H9 (cell line): ENCODE measurements around the gene EPB41L2. TPM values are rescaled to one million over a fixed set of nuclear protein-coding genes. Genes with fewer than 3 reads are reported as not detected.
A peak's percentile ranks its signal among the peaks of the same experiment; 100 is the strongest.

Experiments used
- DNase-seq: peaks from one replicate; pipeline ENCODE4 v3.0.0-alpha.2; 2017
- H2AFZ ChIP-seq: one replicate; pipeline ENCODE4 v1.6.1; 2013; ENCODE audit warnings: mild to moderate bottlenecking, low read length, control low read depth, moderate library complexity
- H2AK5ac ChIP-seq: 2 replicates; pipeline ENCODE4 v1.6.1; 2013; ENCODE audit warnings: low read length, control low read depth, mixed read lengths; ENCODE audit not compliant: insufficient read length
- H2BK120ac ChIP-seq: one replicate; pipeline ENCODE4 v1.6.1; 2013; ENCODE audit warnings: low read depth, mild to moderate bottlenecking, low read length, control low read depth, inconsistent platforms; ENCODE audit not compliant: poor library complexity, severe bottlenecking
- H2BK12ac ChIP-seq: 2 replicates; pipeline ENCODE4 v1.6.1; 2013; ENCODE audit warnings: low read length, control low read depth, mixed read lengths, low read depth; ENCODE audit not compliant: insufficient read length
- H2BK15ac ChIP-seq: 2 replicates; pipeline ENCODE4 v1.6.1; 2013; ENCODE audit warnings: low read depth, low read length, control low read depth
- H2BK20ac ChIP-seq: one replicate; pipeline ENCODE4 v1.6.1; 2013; ENCODE audit warnings: low read depth, mild to moderate bottlenecking, low read length, control low read depth, inconsistent platforms; ENCODE audit not compliant: poor library complexity, severe bottlenecking
- H2BK5ac ChIP-seq: 2 replicates; pipeline ENCODE4 v1.6.1; 2013; ENCODE audit warnings: low read length, control low read depth, mixed read lengths; ENCODE audit not compliant: insufficient read length
- H3K14ac ChIP-seq: 2 replicates; pipeline ENCODE4 v1.6.1; 2013; ENCODE audit warnings: low read length, control low read depth; ENCODE audit not compliant: insufficient read depth
- H3K18ac ChIP-seq: 2 replicates; pipeline ENCODE4 v1.6.1; 2013; ENCODE audit warnings: low read depth, mild to moderate bottlenecking, mixed read lengths, low read length, control low read depth; ENCODE audit not compliant: insufficient read length
- H3K23ac ChIP-seq: 2 replicates; pipeline ENCODE4 v1.6.1; 2013; ENCODE audit warnings: low read length, control low read depth, mixed read lengths, low read depth; ENCODE audit not compliant: insufficient read length
- H3K23me2 ChIP-seq: 2 replicates; pipeline ENCODE4 v1.6.1; 2013; ENCODE audit warnings: low read depth, mild to moderate bottlenecking, mixed read lengths, low read length, control low read depth; ENCODE audit not compliant: insufficient read length, poor library complexity, severe bottlenecking
- H3K27ac ChIP-seq: 2 replicates; pipeline ENCODE4 v1.5.1; 2013; ENCODE audit warnings: low read length, control low read depth, mixed read lengths, low read depth; ENCODE audit not compliant: insufficient read length
- H3K27me3 ChIP-seq: 2 replicates; pipeline ENCODE4 v1.6.1; 2013; ENCODE audit warnings: low read length, control low read depth, inconsistent platforms; ENCODE audit not compliant: insufficient read depth
- H3K4ac ChIP-seq: 2 replicates; pipeline ENCODE4 v1.6.1; 2013; ENCODE audit warnings: low read depth, mild to moderate bottlenecking, control low read depth, inconsistent platforms, low read length, moderate library complexity
- H3K4me1 ChIP-seq: 2 replicates; pipeline ENCODE4 v1.6.1; 2013; ENCODE audit warnings: low read length, control low read depth, inconsistent platforms; ENCODE audit not compliant: insufficient read depth
- H3K4me2 ChIP-seq: 2 replicates; pipeline ENCODE4 v1.6.1; 2013; ENCODE audit warnings: low read length, control low read depth, mixed read lengths; ENCODE audit not compliant: insufficient read length, insufficient read depth
- H3K56ac ChIP-seq: 2 replicates; pipeline ENCODE4 v1.6.1; 2013; ENCODE audit warnings: low read depth, mild to moderate bottlenecking, mixed read lengths, low read length, control low read depth; ENCODE audit not compliant: insufficient read length
- H3K79me1 ChIP-seq: 2 replicates; pipeline ENCODE4 v1.6.1; 2013; ENCODE audit warnings: low read depth, mild to moderate bottlenecking, moderate library complexity, low read length, control low read depth, inconsistent platforms; ENCODE audit not compliant: insufficient read depth, poor library complexity, severe bottlenecking
- H3K79me2 ChIP-seq: 2 replicates; pipeline ENCODE4 v1.6.1; 2013; ENCODE audit warnings: low read length, control low read depth, inconsistent platforms; ENCODE audit not compliant: insufficient read depth
- H3K9ac ChIP-seq: 2 replicates; pipeline ENCODE4 v1.6.1; 2013; ENCODE audit warnings: low read length, control low read depth, mixed read lengths; ENCODE audit not compliant: insufficient read length; ENCODE audit errors: extremely low read depth
- H3K9me3 ChIP-seq: one replicate; pipeline ENCODE4 v1.6.1; 2013; ENCODE audit warnings: low read depth, low read length, inconsistent platforms; ENCODE audit not compliant: control insufficient read depth
- H3T11ph ChIP-seq: one replicate; pipeline ENCODE4 v1.6.1; 2013; ENCODE audit warnings: mild to moderate bottlenecking, low read length, control low read depth, inconsistent platforms
- H4K20me1 ChIP-seq: one replicate; pipeline ENCODE4 v1.6.1; 2013; ENCODE audit not compliant: control insufficient read depth, insufficient read length, insufficient read depth
- H4K5ac ChIP-seq: 2 replicates; pipeline ENCODE4 v1.6.1; 2013; ENCODE audit warnings: low read depth, mild to moderate bottlenecking, mixed read lengths, low read length, control low read depth; ENCODE audit not compliant: insufficient read length
- H4K8ac ChIP-seq: replicated peaks from 2 replicates; pipeline ENCODE4 v1.6.1; 2013; ENCODE audit warnings: low read length, control low read depth, mixed read lengths, low read depth; ENCODE audit not compliant: insufficient read length
- H4K91ac ChIP-seq: 2 replicates; pipeline ENCODE4 v1.6.1; 2013; ENCODE audit warnings: low read depth, mild to moderate bottlenecking, moderate library complexity, mixed read lengths, low read length, control low read depth; ENCODE audit not compliant: insufficient read length
- H3K27ac Mint-ChIP-seq, 3 experiments: 2 replicates in 2 of 3; 3 replicates in 1 of 3; pipeline ENCODE4 v1.8.0; 2020 to 2021; ENCODE audit warnings: mixed read lengths in 3 of 3, mild to moderate bottlenecking in 1 of 3, moderate library complexity in 1 of 3
- H3K27me3 Mint-ChIP-seq: 2 replicates; pipeline ENCODE4 v1.8.0; 2021; ENCODE audit warnings: low read depth, mild to moderate bottlenecking, moderate library complexity, mixed read lengths
- H3K36me3 Mint-ChIP-seq, 3 experiments: 2 replicates in 2 of 3; 3 replicates in 1 of 3; pipeline ENCODE4 v1.8.0; 2020 to 2021; ENCODE audit warnings: low read depth in 3 of 3, mixed read lengths in 3 of 3; ENCODE audit not compliant: insufficient read depth in 1 of 3
- H3K4me1 Mint-ChIP-seq, 2 experiments: 2 replicates each; pipeline ENCODE4 v1.8.0; 2020; ENCODE audit warnings: mixed read lengths in 2 of 2
- H3K4me3 Mint-ChIP-seq, 2 experiments: 2 replicates in 1 of 2; 3 replicates in 1 of 2; pipeline ENCODE4 v1.8.0; 2020 to 2021; ENCODE audit warnings: mild to moderate bottlenecking in 2 of 2, mixed read lengths in 2 of 2, moderate library complexity in 1 of 2
- H3K9me3 Mint-ChIP-seq, 2 experiments: 2 replicates in 1 of 2; 3 replicates in 1 of 2; pipeline ENCODE4 v1.8.0; 2020; ENCODE audit warnings: mild to moderate bottlenecking in 2 of 2, mixed read lengths in 2 of 2, moderate library complexity in 1 of 2
- CTCF ChIP-seq: fragments of 200-600 bp; sonication (generic); conservative IDR thresholded peaks from 3 replicates; pipeline ENCODE4 v1.8.0; 2021; ENCODE audit warnings: antibody characterized with exemption, mild to moderate bottlenecking
- WGBS: extraction: QIAGEN DNeasy Blood & Tissue Kit; methylation state at CpG from one replicate; pipeline ENCODE4 v1.1.7; 2013; ENCODE audit warnings: missing lambda C conversion rate, low lambda C conversion rate, mixed read lengths; ENCODE audit not compliant: insufficient read length; ENCODE audit errors: extremely low coverage; 5-methylcytosine and 5-hydroxymethylcytosine counted together
- total RNA-seq: library from RNA; stranded (reverse); gene quantifications from 2 replicates; pipeline ENCODE4 v1.2.1, GENCODE V29; 2021

Gene EPB41L2
- total RNA-seq, 1 experiment from 2014 or later = 90.2 TPM

GRCh38 chr6:130853555-130854183 lies 209.4 kb downstream of the EPB41L2 start:
- Histone ChIP-seq H3K79me1 (no peaks in the 10 kb centered on the region), H3K4me1 (peaks cover 10% of the 10 kb centered on the region; the same call in 1 of the 2 replicates), H3K79me2 (no peaks in the 10 kb centered on the region), H3K18ac (no peak overlapping the region), H3K27ac (no peak overlapping the region), H2BK12ac (no peak overlapping the region), H4K8ac (no peak overlapping the region), H4K91ac (no peak overlapping the region), H3K4ac (no peak overlapping the region), H3K9me3 (no peaks in the 10 kb centered on the region), H3K14ac (no peak overlapping the region), H3T11ph (no peak overlapping the region), H3K56ac (no peak overlapping the region), H2BK120ac (no peak overlapping the region), H2BK5ac (no peak overlapping the region), H3K23me2 (no peaks in the 10 kb centered on the region), H4K20me1 (no peaks in the 10 kb centered on the region), H3K4me2 (no peak overlapping the region), H3K9ac (no peak overlapping the region), H4K5ac (no peak overlapping the region), H2AK5ac (no peak overlapping the region), H3K23ac (no peak overlapping the region), H3K27me3 (no peaks in the 10 kb centered on the region), H2AFZ (no peak overlapping the region), H2BK15ac (no peak overlapping the region), H2BK20ac (no peak overlapping the region)
- Mint-ChIP-seq H3K4me3 (no peak overlapping the region), H3K27ac (peak overlapping the region in 2 of 3 experiments; percentile 42 to 51; a peak in 1 of 7 replicates), H3K4me1 (peaks cover 20 to 31% of the 10 kb centered on the region in 2 experiments), H3K36me3 (peaks cover 0 to 11% (median 8%) of the 10 kb centered on the region in 3 experiments; a peak in 4 of 7 replicates), H3K27me3 (no peaks in the 10 kb centered on the region), H3K9me3 (peaks cover 0 to 4% of the 10 kb centered on the region in 2 experiments; a peak in 3 of 5 replicates)
- DNase-seq = no peak
- no peak for TF ChIP-seq CTCF
- WGBS = no CpG with 5 or more reads among the region's 5 CpGs
